ENCODE measurements around the gene UBE2J1. TPM values are rescaled to one million over a fixed set of nuclear protein-coding genes. Genes with fewer than 3 reads are reported as not detected.
"Not testable (repeated sequence)": the region's sequence is repeated elsewhere in the genome, so short reads cannot be mapped to it uniquely, and the experiment has no call there.

UBE2J1 gene
- total RNA-seq, 1 experiment from 2014 or later: 11.8 TPM

DNA sequence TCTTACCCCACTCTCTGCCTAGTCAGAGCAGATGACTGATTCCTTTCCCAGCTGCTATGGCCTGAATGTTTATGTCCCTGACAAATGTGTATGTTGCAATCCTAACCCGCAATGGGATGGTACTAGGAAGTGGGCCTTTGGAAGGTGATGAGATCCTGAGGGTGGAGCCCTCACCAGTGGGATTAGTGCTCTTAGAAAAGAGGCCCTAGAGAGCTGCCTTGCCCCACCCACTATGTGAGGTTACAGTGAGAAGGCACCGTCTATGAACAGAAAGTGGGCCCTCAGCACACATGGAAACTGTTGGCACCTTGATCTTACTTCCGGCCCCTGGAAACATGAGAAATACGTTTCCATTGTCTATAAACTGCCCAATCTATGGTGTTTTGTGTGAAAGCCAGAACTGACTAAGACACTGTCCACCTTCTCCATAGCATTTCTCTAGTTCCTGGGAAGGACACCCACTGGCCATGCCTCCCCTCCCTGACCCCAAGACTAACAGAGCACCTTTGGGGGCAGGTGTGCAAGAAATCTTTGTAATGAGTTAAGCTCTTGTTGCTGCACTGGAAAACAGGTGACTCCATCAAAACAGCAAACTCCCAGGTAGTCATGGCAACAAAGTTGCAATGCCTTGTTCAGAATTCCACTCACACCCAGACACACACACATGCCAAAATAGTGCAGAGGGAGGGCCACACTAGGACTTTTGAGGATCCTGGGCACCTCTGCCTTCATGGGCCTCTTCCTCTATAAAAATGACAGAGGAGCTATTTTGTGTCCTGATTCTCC, 53.6 kb downstream of the UBE2J1 start:
- DNase-seq: peak; percentile 7
- Histone ChIP-seq H3K36me3 (replicated peaks; ENCODE audit: control insufficient read depth, insufficient read depth, low read length) (no peaks in the 10 kb centered on the region), H3K4me3 (ENCODE audit: insufficient read depth, low read depth, low read length) (no peak overlapping the region), H3K27me3 (ENCODE audit: control insufficient read depth, insufficient read depth, low read length) (0 out of 2 replicates have a peak, but pooled peaks cover 1% of the 10 kb centered on the region)

- peak; percentile 6 for DNase-seq
- H3K4me3 ChIP-seq (ENCODE audit: insufficient read depth, low read depth, low read length): no peak overlapping the region
- 0 out of 2 replicates have a peak, but pooled peaks cover 1% of the 10 kb centered on the region for H3K27me3 ChIP-seq (ENCODE audit: control insufficient read depth, insufficient read depth, low read length)
- H3K36me3 ChIP-seq (replicated peaks; ENCODE audit: control insufficient read depth, insufficient read depth, low read length): no peaks in the 10 kb centered on the region
Observed at GRCh38 chr6:89297695-89298351, 54.7 kb downstream of the UBE2J1 start.

GRCh38 chr6:89295981-89296380, 56.5 kb downstream of the UBE2J1 start:
- peaks cover 1% of the 10 kb centered on the region; the same call in 1 of the 2 replicates for H3K27me3 ChIP-seq (ENCODE audit: control insufficient read depth, insufficient read depth, low read length)
- DNase-seq: no peak
- H3K36me3 ChIP-seq (replicated peaks; ENCODE audit: control insufficient read depth, insufficient read depth, low read length): no peaks in the 10 kb centered on the region
- no peak overlapping the region for H3K4me3 ChIP-seq (ENCODE audit: insufficient read depth, low read depth, low read length)

GRCh38 chr6:89295116-89295515, 57.4 kb downstream of the UBE2J1 start:
- not testable (repeated sequence) for DNase-seq; H3K36me3 ChIP-seq (replicated peaks; ENCODE audit: control insufficient read depth, insufficient read depth, low read length); H3K4me3 ChIP-seq (ENCODE audit: insufficient read depth, low read depth, low read length); H3K27me3 ChIP-seq (ENCODE audit: control insufficient read depth, insufficient read depth, low read length)

GRCh38 chr6:89291256-89291819, 61.2 kb downstream of the UBE2J1 start:
- Histone ChIP-seq H3K27me3 (ENCODE audit: control insufficient read depth, insufficient read depth, low read length) (peaks cover 1% of the 10 kb centered on the region; the same call in 1 of the 2 replicates), H3K36me3 (replicated peaks; ENCODE audit: control insufficient read depth, insufficient read depth, low read length) (no peaks in the 10 kb centered on the region), H3K4me3 (ENCODE audit: insufficient read depth, low read depth, low read length) (no peak overlapping the region)
- DNase-seq: peak; percentile 52

- Histone ChIP-seq H3K36me3 (replicated peaks; ENCODE audit: control insufficient read depth, insufficient read depth, low read length) (no peaks in the 10 kb centered on the region), H3K27me3 (ENCODE audit: control insufficient read depth, insufficient read depth, low read length) (no peaks in the 10 kb centered on the region; the same call in 1 of the 2 replicates), H3K4me3 (ENCODE audit: insufficient read depth, low read depth, low read length) (no peak overlapping the region)
- no peak for DNase-seq
Observed at GRCh38 chr6:89290401-89291155, 61.9 kb downstream of the UBE2J1 start.

DNA sequence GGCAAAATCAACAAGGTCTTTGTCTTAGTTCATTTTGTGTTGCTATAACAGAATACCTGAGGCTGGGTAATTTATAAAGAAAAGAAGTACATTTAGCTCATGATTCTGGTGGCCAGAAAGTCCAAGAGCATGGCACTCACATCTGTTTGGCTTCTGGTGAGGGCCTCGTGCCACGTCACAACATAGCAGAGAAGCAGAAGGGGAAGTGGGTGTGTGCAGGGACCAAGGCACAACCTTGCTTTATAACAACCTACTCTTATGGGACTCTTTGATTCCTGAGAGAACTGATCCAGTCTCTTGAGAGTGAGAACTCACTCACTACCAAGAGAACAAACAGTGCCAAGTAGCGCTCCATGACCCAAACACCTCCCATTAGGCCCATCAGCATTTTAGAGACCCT, 62.8 kb downstream of the UBE2J1 start:
- H3K27me3 ChIP-seq (ENCODE audit: control insufficient read depth, insufficient read depth, low read length): no peaks in the 10 kb centered on the region; the same call in 1 of the 2 replicates
- DNase-seq: no peak
- H3K4me3 ChIP-seq (ENCODE audit: insufficient read depth, low read depth, low read length): no peak overlapping the region
- no peaks in the 10 kb centered on the region for H3K36me3 ChIP-seq (replicated peaks; ENCODE audit: control insufficient read depth, insufficient read depth, low read length)

DNA sequence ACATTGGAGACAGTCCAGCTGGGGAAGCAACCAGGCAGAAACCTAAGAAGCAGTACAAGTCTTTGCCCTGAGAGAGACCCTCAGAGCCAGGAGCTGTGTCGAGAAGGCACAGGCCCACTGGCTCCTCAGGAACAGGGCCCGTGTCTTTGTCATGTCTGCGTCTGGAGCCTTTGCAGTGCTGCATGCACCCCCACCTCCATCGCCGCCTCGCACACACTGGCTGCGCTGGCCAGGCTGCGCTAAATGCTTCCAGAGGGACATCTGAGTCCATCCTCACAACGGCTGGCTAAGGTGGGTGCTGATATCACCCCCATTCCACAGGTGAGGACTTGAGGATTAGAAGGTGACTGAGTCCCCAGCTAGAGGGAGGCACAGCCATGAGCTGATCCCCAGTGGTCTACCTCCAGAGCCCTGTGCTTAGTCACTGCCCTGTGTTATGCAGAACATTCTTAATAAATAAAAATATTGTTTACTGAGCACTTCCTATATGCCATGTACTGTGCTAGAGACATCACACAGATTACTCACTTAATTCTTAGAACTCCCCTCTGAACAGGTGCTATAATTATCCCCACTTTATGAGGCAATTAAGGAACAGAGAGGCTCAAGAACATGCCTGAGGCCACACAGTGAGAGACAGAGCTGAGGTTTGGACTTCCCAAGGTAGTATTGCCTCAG, 65.0 kb downstream of the UBE2J1 start:
- no peaks in the 10 kb centered on the region; the same call in 1 of the 2 replicates for H3K27me3 ChIP-seq (ENCODE audit: control insufficient read depth, insufficient read depth, low read length)
- DNase-seq: no peak

DNA sequence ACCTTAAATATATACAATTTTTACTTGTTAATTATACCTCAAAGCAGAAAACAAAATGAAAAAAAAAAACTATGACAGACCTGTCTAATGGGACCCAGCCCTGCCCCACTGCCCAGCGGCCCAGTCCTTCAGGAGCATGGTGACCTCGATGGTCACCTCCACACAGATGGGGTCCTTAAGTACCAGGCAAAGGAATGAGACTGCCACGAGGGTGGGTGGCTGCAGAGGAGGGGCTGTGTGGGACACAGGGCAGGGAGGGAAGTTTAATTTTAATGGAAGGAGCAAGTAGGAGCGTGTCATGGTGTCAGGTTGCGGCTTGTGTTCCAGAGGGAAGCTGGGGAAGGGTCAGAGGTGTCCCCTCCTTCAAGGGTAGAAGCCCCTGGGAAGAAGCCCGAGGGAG, 66.0 kb downstream of the UBE2J1 start:
- no peaks in the 10 kb centered on the region; the same call in 1 of the 2 replicates for H3K27me3 ChIP-seq (ENCODE audit: control insufficient read depth, insufficient read depth, low read length)
- no peak overlapping the region for H3K4me3 ChIP-seq (ENCODE audit: insufficient read depth, low read depth, low read length)
- H3K36me3 ChIP-seq (replicated peaks; ENCODE audit: control insufficient read depth, insufficient read depth, low read length): no peaks in the 10 kb centered on the region
- no peak for DNase-seq

More for the DNA sequence above, 65.0 kb downstream of the UBE2J1 start:
- H3K36me3 ChIP-seq (replicated peaks; ENCODE audit: control insufficient read depth, insufficient read depth, low read length): no peaks in the 10 kb centered on the region
- H3K4me3 ChIP-seq (ENCODE audit: insufficient read depth, low read depth, low read length): no peak overlapping the region

DNA sequence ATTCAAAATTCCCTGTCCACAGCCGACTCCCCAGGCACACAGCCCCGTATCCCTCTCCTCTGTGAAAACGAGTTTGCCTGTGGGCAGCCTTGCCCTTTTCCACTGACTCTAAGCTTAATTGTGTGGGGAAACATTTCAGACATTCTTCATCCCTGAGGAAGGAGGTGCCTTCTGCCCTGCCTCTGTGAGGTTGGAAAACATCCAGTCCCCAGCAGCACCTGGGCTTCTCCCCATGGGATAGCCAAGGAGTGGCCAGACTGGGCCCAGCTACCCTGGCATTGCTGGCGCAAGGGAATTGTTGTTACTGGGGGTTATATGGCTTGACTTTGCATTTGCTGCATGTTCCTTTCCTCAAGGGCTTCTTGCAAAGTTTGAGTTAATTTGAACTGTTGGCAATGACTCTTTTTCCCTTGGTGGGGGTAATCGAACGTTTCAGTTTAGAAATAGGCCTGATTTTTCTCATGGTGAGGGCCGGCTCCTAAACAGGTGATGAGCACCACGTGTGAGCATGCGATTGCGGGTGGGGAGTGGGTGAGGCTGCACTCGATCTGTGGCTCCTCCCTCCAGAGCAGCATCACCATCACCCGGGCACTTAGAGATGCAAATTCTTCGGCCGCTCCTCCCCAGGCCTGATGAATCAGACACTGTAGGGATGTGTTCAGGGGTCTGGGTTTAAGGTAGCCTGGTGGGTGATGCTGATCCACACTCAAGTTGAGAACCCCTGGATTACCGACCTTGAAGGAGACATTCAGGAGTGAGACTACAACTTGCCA, 67.4 kb downstream of the UBE2J1 start:
- peak; percentile 2 for DNase-seq
- Histone ChIP-seq H3K4me3 (ENCODE audit: insufficient read depth, low read depth, low read length) (no peak overlapping the region), H3K27me3 (ENCODE audit: control insufficient read depth, insufficient read depth, low read length) (no peaks in the 10 kb centered on the region), H3K36me3 (replicated peaks; ENCODE audit: control insufficient read depth, insufficient read depth, low read length) (no peaks in the 10 kb centered on the region)

DNA sequence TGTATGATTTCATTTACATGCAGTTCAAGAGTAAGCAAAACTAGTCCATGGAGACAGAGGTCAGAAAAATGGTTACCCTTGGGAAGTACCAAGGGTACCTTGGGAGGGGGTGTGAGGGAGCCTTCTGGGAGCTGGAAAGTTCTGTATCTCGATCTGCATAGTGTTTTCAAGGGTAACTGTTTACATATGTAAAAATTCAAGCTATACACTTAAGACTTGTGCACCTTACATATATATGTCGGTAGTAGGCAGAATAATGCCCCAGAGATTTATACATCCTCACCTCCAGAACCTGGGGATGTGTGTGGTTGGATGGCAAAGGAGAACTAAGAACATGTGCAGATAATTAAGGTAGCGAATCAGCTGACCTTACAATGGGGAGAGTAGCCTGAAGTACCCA, 68.4 kb downstream of the UBE2J1 start:
- DNase-seq: no peak
- Histone ChIP-seq H3K4me3 (ENCODE audit: insufficient read depth, low read depth, low read length) (no peak overlapping the region), H3K36me3 (replicated peaks; ENCODE audit: control insufficient read depth, insufficient read depth, low read length) (no peaks in the 10 kb centered on the region), H3K27me3 (ENCODE audit: control insufficient read depth, insufficient read depth, low read length) (no peaks in the 10 kb centered on the region)

DNA sequence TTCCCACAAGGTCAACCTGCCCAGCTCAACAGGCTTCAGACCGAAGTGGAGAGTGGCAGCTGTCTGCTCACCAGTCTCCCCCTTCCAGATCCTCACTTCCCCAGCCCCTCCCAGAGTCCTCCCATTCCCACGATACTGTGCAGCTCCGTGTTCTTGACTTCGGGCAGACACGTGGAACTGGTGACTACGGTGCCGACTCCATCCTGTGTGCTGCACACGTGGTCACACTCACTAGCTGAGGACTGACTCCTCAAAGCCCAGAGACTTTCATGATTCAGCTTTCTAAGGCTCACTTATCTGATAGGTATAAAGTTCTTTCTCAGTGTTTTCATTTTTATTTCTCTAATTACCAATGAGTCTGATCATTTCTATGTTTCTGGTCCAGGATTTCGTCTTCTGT, 69.8 kb downstream of the UBE2J1 start:
- H3K27me3 ChIP-seq (ENCODE audit: control insufficient read depth, insufficient read depth, low read length): no peaks in the 10 kb centered on the region
- H3K4me3 ChIP-seq (ENCODE audit: insufficient read depth, low read depth, low read length): no peak overlapping the region
- H3K36me3 ChIP-seq (replicated peaks; ENCODE audit: control insufficient read depth, insufficient read depth, low read length): no peaks in the 10 kb centered on the region
- no peak for DNase-seq

GRCh38 chr6:89281779-89282246, 70.7 kb downstream of the UBE2J1 start:
- DNase-seq: peak; percentile 89
- H3K4me3 ChIP-seq (ENCODE audit: insufficient read depth, low read depth, low read length): no peak overlapping the region

More at GRCh38 chr6:89281779-89282246, 70.7 kb downstream of the UBE2J1 start:
- Histone ChIP-seq H3K36me3 (replicated peaks; ENCODE audit: control insufficient read depth, insufficient read depth, low read length) (no peaks in the 10 kb centered on the region), H3K27me3 (ENCODE audit: control insufficient read depth, insufficient read depth, low read length) (no peaks in the 10 kb centered on the region)
